HS-27A (cell line): Measurements from ENCODE around the gene RNLS.
"Not testable (repeated sequence)": the region's sequence is repeated elsewhere in the genome, so short reads cannot be mapped to it uniquely, and the experiment has no call there.

ENCODE experiments used
- DNase-seq: peaks from one replicate; pipeline ENCODE4 v3.0.0-alpha.2; 2012; ENCODE audit warnings: low read depth, missing footprints

Gene RNLS

DNA sequence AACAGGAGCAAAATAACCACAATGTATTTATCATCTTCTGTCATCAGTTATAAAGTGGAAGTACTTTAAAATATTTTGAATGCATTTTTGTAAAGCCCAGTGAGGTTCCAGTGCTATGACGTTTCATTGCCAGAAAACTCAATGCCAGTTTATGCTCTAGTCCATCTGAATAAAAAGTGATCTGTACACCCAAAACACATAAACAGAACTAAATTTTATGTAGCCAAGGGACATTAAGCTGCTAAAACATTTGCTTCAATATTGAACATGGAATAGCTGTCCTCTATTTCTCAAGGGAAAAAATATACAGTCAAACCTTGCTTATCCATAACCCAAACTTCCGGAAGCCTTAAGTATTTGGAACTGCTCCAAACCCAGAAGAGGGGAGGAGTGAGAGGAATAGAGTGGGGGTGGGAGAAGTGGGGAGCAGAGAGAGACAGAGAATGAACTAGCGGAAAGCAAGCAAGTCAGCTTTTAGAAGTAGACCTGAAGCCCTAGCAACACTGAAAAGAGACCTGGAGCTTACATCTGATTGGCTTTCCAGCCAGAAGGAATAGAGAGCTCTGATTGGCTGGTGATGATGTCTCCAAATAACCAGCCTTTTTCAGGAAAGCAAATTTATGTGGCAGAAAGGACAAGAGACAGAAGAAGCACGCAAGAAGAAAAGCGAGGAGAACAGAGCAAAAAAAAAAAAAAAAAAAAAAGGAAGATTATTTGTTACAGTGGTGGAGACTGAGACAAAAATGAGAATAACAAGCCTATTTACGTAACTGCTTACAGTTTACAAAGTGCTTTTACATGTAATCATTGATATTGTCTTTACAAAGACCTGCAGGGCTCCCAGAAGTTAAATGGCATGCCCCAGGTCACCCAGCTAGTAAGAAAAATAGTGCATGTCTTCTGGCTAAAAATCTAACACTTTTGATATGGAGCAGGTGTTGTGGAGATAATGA, 196.0 kb downstream of the RNLS start:
- no peak for DNase-seq

DNA sequence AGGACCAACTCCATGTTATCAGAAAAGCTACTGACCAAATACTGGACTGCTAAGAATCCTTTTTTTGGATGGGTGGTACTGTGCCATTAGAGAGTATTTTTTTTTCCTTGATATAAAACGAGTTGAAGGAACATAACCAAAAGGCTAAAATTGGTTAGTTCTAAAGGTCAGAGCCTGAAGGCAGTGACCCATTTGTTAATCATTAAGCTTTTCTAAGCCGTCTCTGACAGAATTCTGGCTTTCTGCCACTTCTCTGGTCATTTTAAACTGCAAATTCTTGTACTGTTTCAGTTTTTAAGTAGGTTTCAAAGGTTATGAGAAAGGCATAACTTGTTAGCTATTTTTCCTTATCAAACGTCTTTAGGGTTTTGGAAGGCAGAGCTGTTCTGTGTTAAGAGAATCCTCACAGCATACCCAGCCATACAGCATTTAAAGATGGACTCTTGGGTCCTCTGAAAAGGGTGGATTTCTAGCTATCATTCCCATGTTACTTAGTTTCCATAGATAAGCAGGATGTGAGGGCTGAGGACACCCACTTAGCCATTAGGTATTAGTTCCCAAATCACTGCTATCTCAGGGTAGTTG, 196.8 kb downstream of the RNLS start:
- DNase-seq = no peak

DNA sequence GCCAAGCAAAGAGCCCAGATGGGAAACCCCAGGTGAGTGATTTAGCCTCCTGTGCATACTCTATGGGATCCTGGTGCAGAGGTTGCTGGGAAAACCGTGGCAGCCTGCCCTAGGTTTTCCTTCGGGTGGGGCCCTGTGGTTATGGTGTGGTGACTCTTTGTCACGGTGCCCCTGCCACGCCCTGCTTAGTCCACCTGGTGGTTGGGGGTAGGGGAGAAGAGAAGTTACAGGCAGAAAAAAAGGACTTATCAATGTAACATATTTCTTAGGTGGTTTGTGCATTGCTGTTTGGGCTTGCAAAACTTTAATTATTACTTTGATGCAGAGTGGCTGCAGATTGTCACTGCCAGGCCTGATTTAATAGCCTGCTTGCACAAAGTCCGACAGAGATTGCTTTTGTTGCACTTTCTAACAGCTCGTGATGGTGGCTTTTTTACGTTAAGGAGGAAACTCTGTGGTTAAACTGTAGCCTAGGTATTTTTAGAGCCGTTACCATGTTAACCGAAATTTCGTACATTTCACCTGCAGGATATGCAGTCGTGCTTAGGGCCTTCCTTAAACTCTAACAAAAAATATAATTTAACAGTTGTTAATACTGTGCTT, 197.4 kb downstream of the RNLS start:
- DNase-seq = no peak

DNA sequence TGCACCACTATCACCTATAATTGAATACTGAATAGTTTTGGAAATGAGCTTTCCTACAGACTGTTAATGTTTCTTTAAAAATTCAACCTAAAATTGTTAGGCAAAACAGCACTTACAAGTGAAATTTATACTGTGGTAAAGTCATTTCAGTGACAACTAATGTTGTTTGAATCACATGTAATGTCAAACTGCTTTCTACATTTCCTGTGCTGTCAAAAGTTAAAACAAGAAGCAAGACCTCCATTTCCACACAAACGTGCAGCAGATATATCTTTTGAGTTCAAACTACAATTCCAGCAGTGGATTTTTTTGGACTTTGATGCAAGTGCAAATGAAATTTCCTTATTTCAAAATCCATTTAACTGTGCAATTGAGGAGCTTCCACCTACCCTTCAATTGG, 199.8 kb downstream of the RNLS start:
- DNase-seq = no peak

DNA sequence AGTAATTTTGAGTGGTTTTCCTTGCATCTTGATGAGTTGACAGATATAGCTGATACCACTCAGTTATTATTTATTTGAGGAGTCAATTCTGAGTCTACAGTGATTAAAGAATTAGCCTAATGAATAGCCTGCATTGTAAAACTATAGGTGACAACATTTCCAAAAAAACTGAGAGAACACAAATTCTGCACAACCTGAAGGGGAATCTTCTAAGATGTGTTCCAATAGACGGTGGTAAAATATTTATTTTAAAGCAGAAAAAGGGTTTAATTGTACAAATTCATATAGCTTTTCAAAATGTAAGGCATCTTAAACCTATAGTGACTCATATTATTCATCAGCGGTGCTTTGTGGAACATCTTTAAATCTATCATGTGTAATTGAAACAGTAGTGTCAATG, 200.4 kb downstream of the RNLS start:
- DNase-seq = no peak

DNA sequence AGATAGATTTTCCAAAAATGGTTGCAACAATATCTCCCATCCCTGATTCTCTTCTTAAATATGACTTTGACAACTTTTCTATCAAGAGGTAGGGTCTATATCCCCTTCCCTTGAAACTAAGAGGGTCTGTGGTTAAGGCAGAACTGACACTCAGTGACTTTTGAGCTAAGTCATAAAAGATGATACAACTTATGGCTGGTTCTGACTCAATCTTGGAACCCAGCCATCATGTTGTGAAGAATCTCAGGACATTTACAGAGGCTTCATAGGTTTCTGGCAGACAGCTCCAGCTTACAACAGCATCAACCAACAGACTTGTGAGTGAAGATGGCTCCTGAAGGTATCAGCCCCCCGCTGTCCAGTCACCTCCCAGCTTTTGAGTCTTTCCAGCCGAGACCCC, 203.5 kb downstream of the RNLS start:
- DNase-seq = no peak

DNA sequence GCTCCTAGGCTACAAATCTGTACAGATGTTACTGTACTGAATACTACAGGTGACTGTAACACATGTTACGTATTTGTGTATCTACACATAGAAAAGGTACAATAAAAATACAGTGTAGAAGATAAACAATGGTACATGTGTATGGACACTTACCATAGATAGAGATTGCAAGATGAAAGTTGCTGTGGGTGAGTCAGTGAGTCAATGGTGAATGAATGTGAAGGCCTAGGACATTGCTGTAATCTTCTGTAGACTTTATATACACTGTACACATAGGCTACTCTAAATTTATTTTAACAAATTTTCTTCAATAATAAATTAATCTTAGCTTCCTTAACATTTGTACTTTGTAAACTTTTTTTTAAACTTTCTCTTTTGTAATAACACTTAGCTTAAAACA, 205.6 kb downstream of the RNLS start:
- no peak for DNase-seq

DNA sequence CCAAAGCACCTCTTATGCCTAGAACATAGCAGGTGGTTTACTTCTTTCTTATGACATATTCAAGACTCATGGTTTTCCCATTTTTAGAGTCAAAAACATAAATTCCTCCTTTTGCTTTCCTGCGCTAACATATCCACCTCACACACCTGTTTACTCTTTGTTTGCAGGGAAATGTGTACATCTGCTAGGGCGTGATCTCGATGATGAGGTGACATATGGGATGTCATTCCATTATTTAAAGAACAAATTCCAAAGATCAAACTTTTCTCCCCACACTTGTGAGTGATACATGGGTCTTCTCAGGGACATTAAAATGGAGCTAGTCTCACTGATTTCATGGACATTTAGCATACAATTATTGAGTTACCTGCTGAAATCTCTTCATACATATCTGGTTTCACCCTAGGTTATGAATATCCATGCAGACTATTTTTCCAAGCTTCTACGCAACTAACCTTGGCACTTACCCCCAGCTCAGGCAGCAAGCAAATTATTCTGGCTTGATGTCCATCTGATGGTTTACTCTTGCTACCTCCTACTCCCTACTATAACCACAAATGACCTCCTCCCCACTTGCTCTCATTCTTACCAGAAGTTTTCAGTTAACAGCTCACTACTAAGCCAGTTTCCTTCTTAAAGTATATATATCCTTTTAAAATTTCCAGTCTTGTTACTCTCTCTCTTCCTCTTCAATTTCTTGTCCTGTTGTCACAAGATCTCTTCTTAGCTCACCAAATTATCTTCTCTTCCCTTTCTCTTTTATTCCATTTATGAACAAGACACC, 208.5 kb downstream of the RNLS start:
- no peak for DNase-seq

DNA sequence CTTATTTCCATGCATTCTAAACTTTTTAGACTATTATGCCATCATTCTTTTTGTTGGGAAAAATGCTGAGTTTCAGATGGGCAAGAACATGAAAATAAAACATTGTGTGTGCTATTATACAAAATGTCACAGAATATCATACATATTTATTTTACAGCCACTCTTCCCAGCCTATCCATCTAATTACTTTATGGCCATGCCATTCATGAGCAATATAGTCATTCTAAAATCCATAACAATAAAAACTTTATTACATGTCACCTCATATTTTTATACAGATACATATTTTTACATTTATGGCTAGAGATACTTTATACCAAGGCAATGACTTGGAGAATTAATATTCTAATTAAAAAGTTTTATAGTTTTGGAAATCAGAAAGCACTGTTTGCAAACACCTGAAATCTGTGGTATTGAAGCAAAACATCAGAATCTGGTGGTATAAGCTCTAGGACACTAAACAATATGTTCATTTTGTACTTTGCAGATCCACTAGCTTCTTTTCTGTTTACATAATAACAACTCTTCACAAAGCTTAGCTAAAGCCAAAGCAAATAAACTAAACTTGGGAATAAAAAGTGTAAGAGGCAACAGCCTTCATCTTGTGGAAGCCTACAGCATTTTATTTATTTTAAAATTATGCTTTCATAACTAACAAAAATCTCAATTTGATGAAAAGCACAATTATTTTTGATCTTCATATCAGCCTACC, 210.1 kb downstream of the RNLS start:
- DNase-seq = no peak

DNA sequence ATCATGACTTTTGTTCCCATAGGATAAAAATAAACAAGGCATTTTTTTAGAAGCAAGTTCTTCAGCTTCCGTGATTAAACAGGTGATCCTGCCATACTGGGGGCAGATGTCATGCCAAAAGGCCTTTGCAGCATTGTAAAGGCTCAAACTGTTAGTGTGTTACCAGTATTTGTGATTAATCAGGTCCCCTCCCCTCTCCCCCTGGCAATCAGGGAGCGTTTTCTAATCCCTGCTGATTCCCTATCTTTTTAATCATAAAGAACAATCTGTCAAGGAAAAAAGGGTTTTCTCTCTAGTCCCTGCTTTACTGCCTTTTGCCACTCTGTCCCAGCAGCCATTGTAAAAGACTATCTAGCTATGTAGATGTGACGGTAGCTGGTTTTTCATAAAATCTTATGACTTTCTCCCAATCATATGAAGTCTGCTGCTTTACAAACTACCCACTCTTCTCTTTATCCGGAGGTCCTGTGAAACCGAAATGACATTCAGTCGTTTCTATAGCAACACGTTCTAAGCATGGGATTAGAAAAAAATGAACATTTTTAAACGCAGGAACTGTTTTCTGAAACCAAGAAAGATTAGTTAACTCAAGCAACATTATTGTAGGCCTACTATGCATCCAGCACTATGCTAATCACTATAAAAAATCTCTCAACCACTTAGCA, 210.9 kb downstream of the RNLS start:
- DNase-seq = no peak

DNA sequence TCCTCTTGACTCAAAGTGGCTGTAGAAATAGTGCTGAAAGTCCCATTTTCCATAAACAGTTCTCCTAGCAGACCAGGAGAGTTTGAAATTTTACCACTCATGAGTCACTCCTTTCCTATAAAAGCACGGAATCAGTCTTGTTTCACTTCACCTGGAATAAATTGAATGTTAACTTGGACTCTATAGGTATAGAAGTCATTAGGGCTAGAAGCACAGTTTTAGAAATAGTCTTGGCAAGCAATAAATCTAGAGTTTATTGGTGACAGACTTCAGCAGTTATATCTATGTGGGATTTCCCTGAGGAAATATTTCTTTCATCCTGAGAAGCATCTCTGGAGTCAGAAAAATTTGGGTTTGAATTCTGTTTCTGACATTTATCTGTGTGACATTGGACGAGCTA, 212.4 kb downstream of the RNLS start:
- DNase-seq = no peak

DNA sequence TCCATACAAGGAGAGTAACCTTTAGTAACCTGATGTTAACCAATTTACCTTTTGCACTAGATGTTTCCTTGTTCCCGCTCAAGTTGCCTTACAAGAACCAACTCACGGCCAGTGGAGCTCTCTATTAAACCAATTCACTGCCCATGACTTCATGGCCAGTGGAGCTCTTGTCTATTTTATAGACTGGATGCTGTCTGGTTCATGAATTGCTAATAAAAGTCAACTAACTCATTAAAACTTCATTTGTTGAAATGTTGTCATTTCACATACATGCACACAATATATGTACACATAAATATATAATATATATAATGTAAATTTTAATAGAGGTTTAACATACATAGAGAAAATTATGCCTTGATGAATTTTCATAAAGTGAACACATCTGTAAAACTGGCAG, 216.3 kb downstream of the RNLS start:
- DNase-seq = no peak

DNA sequence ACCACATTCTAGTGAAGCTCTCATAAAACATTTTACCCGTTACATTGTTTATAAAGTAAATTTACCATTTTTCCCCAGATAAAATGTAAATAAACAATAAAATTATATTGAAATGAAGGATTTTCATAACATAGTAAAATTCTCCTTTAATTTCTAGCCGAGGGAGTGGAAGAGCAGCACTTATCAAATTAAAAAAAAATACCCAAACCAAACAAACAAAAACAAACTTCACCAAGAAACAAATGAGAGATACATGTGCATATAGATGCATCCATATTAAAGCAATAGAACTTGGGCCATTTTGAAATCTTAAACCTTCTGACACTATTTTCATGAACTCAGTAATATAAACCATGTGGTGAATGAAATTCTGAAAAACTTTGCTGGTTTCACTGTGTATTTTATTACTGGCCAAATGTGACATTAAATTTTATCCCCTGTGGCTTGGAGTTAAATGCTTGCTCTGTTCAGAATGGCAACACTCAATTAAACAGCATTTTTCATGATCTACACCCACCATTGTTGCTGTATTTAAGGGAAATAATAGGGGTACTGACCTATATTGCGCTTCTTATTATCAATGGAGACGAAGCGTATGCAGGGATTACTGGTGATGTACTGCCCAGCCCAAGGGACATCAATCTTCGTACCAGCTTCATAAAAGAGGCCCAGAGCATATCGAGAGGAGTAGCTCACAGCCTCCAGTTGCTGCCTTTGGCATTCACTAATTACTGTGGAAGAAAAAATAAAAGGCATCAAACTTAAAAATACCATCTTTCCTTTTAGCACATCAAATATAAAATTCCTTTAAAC, 220.9 kb downstream of the RNLS start:
- no peak for DNase-seq

DNA sequence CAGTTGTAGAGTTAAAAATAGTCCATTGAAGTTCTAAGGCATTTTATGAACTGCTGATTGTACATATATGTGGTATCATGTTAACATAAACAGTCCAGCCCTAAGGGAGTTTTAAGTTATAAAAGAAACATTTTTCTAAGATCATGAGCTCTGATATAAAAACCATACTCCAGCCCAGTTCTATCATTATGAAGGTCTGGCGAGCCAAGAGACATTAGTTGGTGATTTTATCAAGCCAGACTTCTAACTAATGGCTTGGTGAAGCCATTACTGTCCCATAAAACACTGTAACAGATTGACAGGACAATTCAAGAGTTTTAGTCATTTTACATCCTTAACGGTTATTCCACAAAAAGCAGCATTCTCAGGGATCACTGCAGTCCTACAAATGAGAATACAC, 221.6 kb downstream of the RNLS start:
- DNase-seq = no peak

DNA sequence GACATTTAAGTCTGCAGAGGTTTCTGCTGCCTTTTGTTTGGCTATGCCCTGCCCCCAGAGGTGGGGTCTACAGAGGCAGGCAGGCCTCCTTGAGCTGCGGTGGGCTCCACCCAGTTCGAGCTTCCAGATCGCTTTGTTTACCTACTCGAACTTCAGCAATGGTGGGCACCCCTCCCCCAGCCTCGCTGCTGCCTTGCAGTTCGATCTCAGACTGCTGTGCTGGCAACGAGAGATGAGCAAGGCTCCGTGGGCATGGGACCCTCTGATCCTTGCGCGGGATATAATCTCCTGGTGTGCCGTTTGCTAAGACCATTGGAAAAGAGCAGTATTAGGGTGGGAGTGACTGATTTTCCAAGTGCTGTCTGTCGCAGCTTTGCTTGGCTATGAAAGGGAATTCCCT, 227.4 kb downstream of the RNLS start:
- DNase-seq = not testable (repeated sequence)

DNA sequence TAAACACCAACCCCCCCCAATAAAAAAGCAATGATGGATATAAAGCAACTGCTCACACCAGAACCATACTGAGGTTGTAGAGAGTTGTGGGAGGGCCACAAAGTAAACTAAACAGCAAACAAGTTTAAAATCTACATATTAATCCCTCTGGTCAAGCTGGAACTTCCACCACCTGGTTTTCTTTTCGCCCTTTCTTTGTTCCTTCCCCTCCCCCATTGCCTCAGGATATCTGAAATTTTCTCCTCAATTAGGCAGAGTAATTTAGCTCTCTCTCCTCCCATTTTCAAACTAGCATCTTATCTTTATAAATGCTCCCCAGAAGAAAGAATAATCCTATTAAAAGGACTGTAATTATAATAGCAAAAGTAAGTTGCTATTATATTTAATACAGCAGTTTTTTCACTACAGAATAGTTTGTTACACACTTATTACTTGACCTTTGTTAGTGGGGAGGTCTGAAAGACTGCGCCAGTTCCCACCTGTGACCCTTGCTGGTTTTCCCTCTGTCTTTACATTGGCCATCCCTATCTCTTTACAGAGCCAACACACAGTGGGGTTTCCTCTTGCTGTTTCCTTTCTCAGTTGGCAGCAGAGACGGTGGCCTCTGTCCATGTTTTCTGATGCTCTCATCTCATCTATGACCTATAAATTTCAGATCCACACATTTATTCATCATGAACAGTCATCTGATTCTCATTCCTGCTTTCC, 235.4 kb downstream of the RNLS start:
- DNase-seq = no peak

DNA sequence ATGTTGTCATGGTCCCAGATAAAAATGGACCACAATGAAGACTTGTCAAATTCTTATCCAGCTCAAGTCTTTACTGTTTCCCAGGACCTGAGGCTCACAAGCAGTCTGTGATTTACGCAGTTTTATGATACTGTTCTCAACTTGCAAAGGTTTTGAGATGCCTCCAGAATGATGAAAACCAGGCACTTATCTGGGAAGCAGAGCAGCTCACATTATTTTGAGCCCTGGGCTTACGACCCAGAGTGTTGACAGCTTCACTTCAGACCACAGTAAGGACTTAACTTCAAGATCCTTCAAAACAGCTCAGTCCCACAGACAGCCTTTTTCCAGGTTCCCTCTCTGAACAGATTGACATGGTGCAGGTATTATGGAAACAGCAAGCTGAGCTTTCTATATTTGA, 236.1 kb downstream of the RNLS start:
- DNase-seq = no peak

DNA sequence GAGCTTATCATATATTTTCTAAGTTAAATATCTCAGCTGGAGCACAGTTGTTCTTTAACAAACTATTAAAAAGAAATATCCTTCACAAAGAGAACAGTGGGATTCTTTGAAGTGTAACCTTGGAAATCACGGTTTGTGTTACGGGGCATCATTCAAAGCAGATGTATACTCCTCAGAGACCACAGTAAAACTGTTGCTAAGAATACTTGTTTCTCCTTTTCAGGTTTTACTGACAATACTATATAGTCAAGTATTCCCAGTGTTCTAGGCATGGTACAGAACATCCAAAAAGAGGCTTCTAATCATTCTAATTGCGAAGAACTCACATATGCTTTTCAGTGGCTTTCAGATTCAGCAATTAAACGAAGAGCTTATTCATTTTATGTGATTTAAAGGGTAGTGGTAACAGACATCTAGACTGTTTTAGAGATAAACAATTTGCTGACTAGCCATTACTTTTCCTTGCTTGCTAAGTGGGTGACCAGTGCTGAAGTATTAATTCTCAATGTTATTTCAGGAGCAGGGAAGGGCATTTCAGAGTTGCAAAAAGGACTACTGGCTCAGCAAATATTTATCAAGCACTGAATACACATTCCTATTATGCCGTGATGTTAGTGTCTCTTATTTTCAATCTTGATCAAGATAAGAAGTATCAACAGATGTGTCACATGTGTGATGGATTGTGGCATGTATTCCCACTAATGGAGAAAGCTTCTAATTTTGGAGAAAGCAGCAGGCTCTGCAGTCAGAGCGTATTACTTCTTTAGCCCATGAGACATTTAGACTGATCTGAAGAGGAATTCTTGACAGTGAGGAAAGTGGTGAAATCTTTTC, 236.8 kb downstream of the RNLS start:
- no peak for DNase-seq
